ENCODE results near the gene TSPAN15.

DNA sequence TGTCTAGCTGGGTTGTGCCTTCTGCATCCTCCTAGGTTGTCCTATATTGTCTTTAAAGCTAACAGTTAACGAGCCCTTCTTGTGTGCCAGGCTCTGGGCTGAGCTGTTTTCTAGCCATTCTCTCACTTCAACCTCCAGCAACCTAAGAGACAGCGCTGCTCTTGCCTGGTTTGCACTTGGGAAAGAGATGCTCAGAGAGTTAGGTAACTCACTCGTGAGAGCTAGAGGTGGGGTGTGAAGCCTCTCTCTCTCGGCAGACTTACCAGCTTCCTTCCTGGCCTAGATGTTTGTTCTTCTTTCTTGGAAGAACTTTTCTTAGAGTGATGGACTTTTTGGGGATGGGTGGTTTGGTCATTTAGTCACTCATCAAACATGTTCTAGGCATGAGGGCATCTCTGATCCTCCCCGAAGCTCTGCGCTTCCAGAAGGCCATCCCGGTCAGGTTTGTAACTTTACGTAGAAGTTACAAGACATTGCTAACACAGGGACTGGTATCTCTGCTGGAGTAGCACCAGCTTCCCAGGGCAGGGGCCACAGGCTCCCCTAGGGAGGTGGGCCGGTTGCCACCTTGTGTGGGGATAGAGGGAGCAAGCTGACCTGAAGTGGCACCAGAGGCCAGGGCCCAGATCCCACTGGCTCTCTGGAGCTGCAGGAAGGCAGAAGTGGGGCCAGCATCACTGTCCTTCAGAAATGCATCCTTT is 14.3 kb downstream of the TSPAN15 start:
- no peak for TF ChIP-seq CTCF (conservative IDR thresholded peaks at IDR 0.05; ENCODE audit: low read length)
- TF ChIP-seq EZH2phosphoT487 (IDR thresholded peaks at IDR 0.05; ENCODE audit: borderline replicate concordance), result no peak
